Stimulated activated naive B cell treated with anti-CD40 and anti-IgM and Interleukin-4, amounts not matched to agents 10 μg/mL and 1 μg/mL and 100 μg/mL, for 72 hours (primary cell): Measurements from ENCODE around the gene NTNG2.
A peak's percentile ranks its signal among the peaks of the same experiment; 100 is the strongest.
"Not testable (repeated sequence)": the region's sequence is repeated elsewhere in the genome, so short reads cannot be mapped to it uniquely, and the experiment has no call there.

Experiments used
- ATAC-seq, 2 donors: fragments of 150-1000 bp; cut with Tn5 transposase; replicated peaks; 2 replicates each; pipeline ENCODE4 v1.10.0; 2021; ENCODE audit warnings: moderate library complexity in 1 of 2
- DNase-seq: peaks from one replicate; pipeline ENCODE4 v3.0.0; 2021
- H3K27ac Mint-ChIP-seq: one replicate; pipeline ENCODE4 v1.8.0; 2022; ENCODE audit warnings: mild to moderate bottlenecking, mixed read lengths
- H3K27me3 Mint-ChIP-seq, 2 donors: one replicate each; pipeline ENCODE4 v1.8.0; 2022; ENCODE audit warnings: mixed read lengths in 2 of 2
- H3K36me3 Mint-ChIP-seq, 2 donors: one replicate each; pipeline ENCODE4 v1.8.0; 2022; ENCODE audit warnings: mixed read lengths in 2 of 2, mild to moderate bottlenecking in 1 of 2
- H3K4me1 Mint-ChIP-seq, 2 donors: one replicate each; pipeline ENCODE4 v1.8.0; 2022; ENCODE audit warnings: mixed read lengths in 2 of 2, mild to moderate bottlenecking in 1 of 2
- H3K4me3 Mint-ChIP-seq, 2 donors: one replicate each; pipeline ENCODE4 v1.8.0; 2022; ENCODE audit warnings: mild to moderate bottlenecking in 2 of 2, mixed read lengths in 2 of 2, moderate library complexity in 1 of 2
- H3K9me3 Mint-ChIP-seq, 2 donors: one replicate each; pipeline ENCODE4 v1.8.0; 2022; ENCODE audit warnings: mixed read lengths in 2 of 2, mild to moderate bottlenecking in 1 of 2

NTNG2 gene

GRCh38 chr9:132243156-132244074, 81.6 kb downstream of the NTNG2 start:
- H3K9me3 Mint-ChIP-seq = no peaks in the 10 kb centered on the region
- ATAC-seq = no peak
- no peak overlapping the region for H3K27ac Mint-ChIP-seq
- H3K36me3 Mint-ChIP-seq = peaks cover 3% of the 10 kb centered on the region in 2 donors
- DNase-seq = no peak
- H3K27me3 Mint-ChIP-seq = peaks cover 12 to 20% of the 10 kb centered on the region in 2 donors
- H3K4me1 Mint-ChIP-seq = peaks cover 11 to 14% of the 10 kb centered on the region in 2 donors
- H3K4me3 Mint-ChIP-seq = peak overlapping the region; percentile 54 to 55

GRCh38 chr9:132244582-132245455, 83.0 kb downstream of the NTNG2 start:
- H3K4me3 Mint-ChIP-seq = no peak overlapping the region
- no peak for DNase-seq
- no peak overlapping the region for H3K27ac Mint-ChIP-seq
- peaks cover 9 to 14% of the 10 kb centered on the region in 2 donors for H3K4me1 Mint-ChIP-seq
- H3K9me3 Mint-ChIP-seq = no peaks in the 10 kb centered on the region
- H3K36me3 Mint-ChIP-seq = peaks cover 3% of the 10 kb centered on the region in 2 donors
- no peak for ATAC-seq
- H3K27me3 Mint-ChIP-seq = peaks cover 12 to 20% of the 10 kb centered on the region in 2 donors

GRCh38 chr9:132245465-132245864, 83.6 kb downstream of the NTNG2 start:
- Mint-ChIP-seq H3K9me3 (no peaks in the 10 kb centered on the region), H3K27ac (no peak overlapping the region), H3K4me1 (peaks cover 9 to 14% of the 10 kb centered on the region in 2 donors), H3K27me3 (peaks cover 12 to 20% of the 10 kb centered on the region in 2 donors), H3K4me3 (no peak overlapping the region), H3K36me3 (peaks cover 3% of the 10 kb centered on the region in 2 donors)
- DNase-seq (no peak), ATAC-seq (no peak)

GRCh38 chr9:132247942-132248341, 86.1 kb downstream of the NTNG2 start:
- no peaks in the 10 kb centered on the region for H3K4me1 Mint-ChIP-seq
- ATAC-seq (no peak), DNase-seq (no peak)
- peaks cover 0 to 2% of the 10 kb centered on the region in 2 donors for H3K9me3 Mint-ChIP-seq
- no peak overlapping the region for H3K27ac Mint-ChIP-seq
- H3K27me3 Mint-ChIP-seq = peaks cover 12 to 20% of the 10 kb centered on the region in 2 donors
- no peak overlapping the region for H3K4me3 Mint-ChIP-seq
- no peaks in the 10 kb centered on the region for H3K36me3 Mint-ChIP-seq

GRCh38 chr9:132249123-132249522, 87.3 kb downstream of the NTNG2 start:
- ATAC-seq = no peak
- no peaks in the 10 kb centered on the region for H3K36me3 Mint-ChIP-seq
- H3K27ac Mint-ChIP-seq = no peak overlapping the region
- no peak for DNase-seq
- peaks cover 12 to 20% of the 10 kb centered on the region in 2 donors for H3K27me3 Mint-ChIP-seq
- no peak overlapping the region for H3K4me3 Mint-ChIP-seq
- H3K4me1 Mint-ChIP-seq = no peaks in the 10 kb centered on the region
- peaks cover 0 to 2% of the 10 kb centered on the region in 2 donors for H3K9me3 Mint-ChIP-seq

GRCh38 chr9:132249690-132250089, 87.8 kb downstream of the NTNG2 start:
- Mint-ChIP-seq H3K36me3 (no peaks in the 10 kb centered on the region), H3K27ac (no peak overlapping the region)

GRCh38 chr9:132250324-132251262, 88.7 kb downstream of the NTNG2 start:
- Mint-ChIP-seq H3K27ac (no peak overlapping the region), H3K36me3 (no peaks in the 10 kb centered on the region), H3K27me3 (peaks cover 10 to 17% of the 10 kb centered on the region in 2 donors), H3K9me3 (peaks cover 0 to 2% of the 10 kb centered on the region in 2 donors), H3K4me1 (no peaks in the 10 kb centered on the region), H3K4me3 (no peak overlapping the region)
- no peak for ATAC-seq
- DNase-seq = no peak

More at GRCh38 chr9:132249690-132250089, 87.8 kb downstream of the NTNG2 start:
- Mint-ChIP-seq H3K4me3 (no peak overlapping the region), H3K4me1 (no peaks in the 10 kb centered on the region), H3K27me3 (peaks cover 12 to 20% of the 10 kb centered on the region in 2 donors), H3K9me3 (peaks cover 0 to 2% of the 10 kb centered on the region in 2 donors)
- no peak for ATAC-seq
- no peak for DNase-seq

- no peak overlapping the region for H3K4me3 Mint-ChIP-seq
- H3K27me3 Mint-ChIP-seq = no peaks in the 10 kb centered on the region
- H3K4me1 Mint-ChIP-seq = peaks cover 12 to 22% of the 10 kb centered on the region in 2 donors
- no peak overlapping the region for H3K27ac Mint-ChIP-seq
- H3K9me3 Mint-ChIP-seq = no peaks in the 10 kb centered on the region
- peaks cover 19 to 26% of the 10 kb centered on the region in 2 donors for H3K36me3 Mint-ChIP-seq
- no peak for DNase-seq
- no peak for ATAC-seq
Observed at GRCh38 chr9:132260846-132261245, 99.0 kb downstream of the NTNG2 start.

GRCh38 chr9:132266017-132266416, 104.2 kb downstream of the NTNG2 start:
- ATAC-seq (no peak), DNase-seq (no peak)
- Mint-ChIP-seq H3K27ac (peak overlapping the region; percentile 59), H3K4me1 (peaks cover 5 to 9% of the 10 kb centered on the region in 2 donors), H3K4me3 (no peak overlapping the region), H3K36me3 (peaks cover 39 to 56% of the 10 kb centered on the region in 2 donors), H3K27me3 (no peaks in the 10 kb centered on the region), H3K9me3 (no peaks in the 10 kb centered on the region)

- H3K27ac Mint-ChIP-seq = no peak overlapping the region
- peaks cover 43 to 60% of the 10 kb centered on the region in 2 donors for H3K36me3 Mint-ChIP-seq
- ATAC-seq (no peak), DNase-seq (no peak)
- no peaks in the 10 kb centered on the region for H3K9me3 Mint-ChIP-seq
- no peaks in the 10 kb centered on the region for H3K27me3 Mint-ChIP-seq
- peaks cover 4 to 6% of the 10 kb centered on the region in 2 donors for H3K4me1 Mint-ChIP-seq
- H3K4me3 Mint-ChIP-seq = no peak overlapping the region
Observed at GRCh38 chr9:132267660-132268059, 105.8 kb downstream of the NTNG2 start.

GRCh38 chr9:132268725-132269352, 107.0 kb downstream of the NTNG2 start:
- Mint-ChIP-seq H3K4me3 (no peak overlapping the region), H3K27me3 (no peaks in the 10 kb centered on the region), H3K4me1 (peaks cover 2 to 6% of the 10 kb centered on the region in 2 donors), H3K27ac (peak overlapping the region; percentile 90), H3K36me3 (peaks cover 50 to 63% of the 10 kb centered on the region in 2 donors), H3K9me3 (no peaks in the 10 kb centered on the region)
- peak; percentile 42 for DNase-seq
- ATAC-seq = peak; percentile 79 to 85

GRCh38 chr9:132269704-132270516, 108.1 kb downstream of the NTNG2 start:
- not testable (repeated sequence) for H3K4me1 Mint-ChIP-seq, H3K27me3 Mint-ChIP-seq, H3K4me3 Mint-ChIP-seq, H3K9me3 Mint-ChIP-seq
- peaks cover 43 to 59% of the 10 kb centered on the region in 2 donors for H3K36me3 Mint-ChIP-seq
- ATAC-seq (peak in 1 of 2 donors; percentile 57), DNase-seq (peak; percentile 23)
- peak overlapping the region; percentile 81 for H3K27ac Mint-ChIP-seq
